Suprapubic skin (tissue), 3 donors: ENCODE results near the gene SLC41A1.

Experiments used
- CTCF ChIP-seq, 2 donors: fragments of 200-600 bp in 1 of 2; fragments of 450-650 bp in 1 of 2; sonication (generic) in 1 of 2; IDR thresholded peaks; one replicate each; pipeline ENCODE4 v1.5.1; 2016 to 2019; ENCODE audit warnings: antibody characterized with exemption in 2 of 2, mild to moderate bottlenecking in 1 of 2, moderate library complexity in 1 of 2
- POLR2AphosphoS5 ChIP-seq, 3 donors: sonication (generic); formaldehyde crosslinking; IDR thresholded peaks; one replicate each; pipeline ENCODE4 v1.6.1; 2017; ENCODE audit warnings: antibody characterized with exemption in 3 of 3

- TF ChIP-seq CTCF (IDR thresholded peaks at IDR 0.05), result no peak
- TF ChIP-seq POLR2AphosphoS5 (IDR thresholded peaks at IDR 0.05), result no peak
Measured at GRCh38 chr1:205809942-205810345, 3.1 kb downstream of the SLC41A1 start.
